Stimulated activated CD8-positive, alpha-beta memory T cell treated with anti-CD3 and anti-CD28 coated beads, Interleukin-2, amount 100 ng/mL, for 1 hour (primary cell): Measurements from ENCODE around the gene C1orf122.

Experiments
- DNase-seq, 2 donors: peaks; one replicate each; pipeline ENCODE4 v3.0.0-alpha.2; 2020; ENCODE audit warnings: low read depth in 2 of 2

The C1orf122 gene

DNA sequence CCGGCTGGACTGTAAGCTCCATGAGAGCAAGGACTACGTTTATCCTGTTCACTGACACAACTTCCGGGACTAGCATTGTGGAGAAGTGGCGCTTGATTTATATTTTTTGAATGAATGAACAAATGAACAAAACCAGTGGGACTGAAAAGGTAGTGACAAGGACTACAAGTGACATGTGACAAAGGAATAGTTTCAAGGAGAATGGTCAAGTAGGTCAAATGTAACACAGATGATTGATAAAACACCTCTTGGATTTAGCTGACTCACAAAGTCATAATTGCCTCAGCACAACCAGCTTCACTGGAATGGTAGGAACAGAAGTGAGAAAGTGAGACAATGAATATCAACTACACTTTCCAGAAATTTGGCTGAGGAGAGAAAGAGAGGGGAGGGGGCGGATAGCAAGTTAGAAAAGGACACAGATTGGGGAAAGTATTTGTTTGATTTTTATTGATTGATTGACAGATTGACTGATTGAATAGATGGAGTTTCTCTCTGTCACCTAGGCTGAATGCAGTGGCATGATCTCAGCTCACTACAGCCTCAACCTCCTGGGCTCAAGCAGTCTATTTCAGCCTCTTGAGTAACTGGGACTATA lies 37.6 kb downstream of the C1orf122 start:
- DNase-seq = no peak

DNA sequence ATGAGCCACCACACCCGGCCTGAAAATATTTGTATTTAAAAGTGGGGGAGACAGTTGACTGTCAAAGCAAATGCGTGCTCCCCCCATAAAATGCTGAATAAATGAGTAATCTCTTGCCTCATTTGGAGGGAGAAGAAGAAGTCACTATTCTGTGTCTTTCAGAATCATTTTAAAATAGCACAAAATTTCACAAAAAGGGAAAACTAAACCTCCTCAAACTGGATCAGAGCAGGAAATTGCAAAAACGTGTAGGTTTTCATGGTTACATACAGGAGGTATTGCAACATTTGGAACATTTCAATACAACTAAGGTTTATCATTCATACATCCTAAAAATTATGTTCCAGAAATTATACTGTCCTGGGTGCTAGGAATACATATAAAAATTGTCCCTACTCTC lies 38.2 kb downstream of the C1orf122 start:
- no peak for DNase-seq

DNA sequence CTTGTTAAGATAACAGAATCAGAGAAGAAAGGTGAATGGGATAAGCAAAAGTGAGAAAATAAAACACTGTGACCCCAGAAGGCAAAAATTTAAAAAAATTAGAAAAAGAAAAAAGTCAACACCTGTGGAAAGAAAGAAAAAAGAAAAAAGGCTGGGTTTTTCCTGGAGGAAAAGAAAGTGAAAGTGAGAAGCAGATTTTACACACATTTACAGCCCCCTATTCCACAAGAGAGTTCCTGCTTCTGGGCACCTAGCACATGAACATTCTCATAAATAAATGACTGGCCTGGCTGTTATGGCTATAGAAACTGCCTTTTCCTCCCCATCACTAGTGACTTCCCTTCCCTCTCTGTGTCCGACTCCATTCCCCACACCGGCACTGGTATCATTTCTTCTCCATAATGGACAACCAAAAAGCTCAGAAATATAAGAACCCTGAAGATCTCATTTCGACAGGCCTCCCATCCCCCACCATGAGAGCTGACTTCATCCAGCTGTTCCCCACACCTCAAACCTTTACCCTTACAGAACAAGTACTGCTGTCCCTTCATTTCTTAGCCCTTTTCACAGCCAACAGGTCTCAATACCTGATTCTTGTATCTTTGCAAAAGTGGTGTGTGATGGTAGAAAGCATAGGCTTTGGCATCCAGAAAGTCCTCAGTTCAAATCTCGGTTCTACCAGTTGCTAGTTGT lies 39.2 kb downstream of the C1orf122 start:
- DNase-seq = no peak

DNA sequence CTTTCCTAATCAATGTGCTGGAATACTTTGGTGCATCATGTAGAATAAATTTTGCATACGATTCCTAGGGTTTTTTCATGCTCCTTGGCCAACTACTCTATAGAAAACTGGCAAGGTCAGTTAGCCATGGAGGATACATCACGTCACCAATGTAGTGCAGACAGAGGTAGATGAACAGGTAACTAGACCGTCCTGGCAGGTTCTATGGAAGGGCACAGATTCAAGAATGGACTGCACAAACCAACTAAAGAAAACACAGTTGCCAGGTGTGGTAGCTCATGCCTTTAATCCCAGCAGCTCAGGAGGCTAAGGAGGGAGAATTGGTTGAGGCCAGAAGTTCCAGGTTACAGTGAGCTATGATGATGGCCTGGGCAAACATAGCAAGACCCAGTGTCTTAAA lies 41.9 kb downstream of the C1orf122 start:
- no peak for DNase-seq

DNA sequence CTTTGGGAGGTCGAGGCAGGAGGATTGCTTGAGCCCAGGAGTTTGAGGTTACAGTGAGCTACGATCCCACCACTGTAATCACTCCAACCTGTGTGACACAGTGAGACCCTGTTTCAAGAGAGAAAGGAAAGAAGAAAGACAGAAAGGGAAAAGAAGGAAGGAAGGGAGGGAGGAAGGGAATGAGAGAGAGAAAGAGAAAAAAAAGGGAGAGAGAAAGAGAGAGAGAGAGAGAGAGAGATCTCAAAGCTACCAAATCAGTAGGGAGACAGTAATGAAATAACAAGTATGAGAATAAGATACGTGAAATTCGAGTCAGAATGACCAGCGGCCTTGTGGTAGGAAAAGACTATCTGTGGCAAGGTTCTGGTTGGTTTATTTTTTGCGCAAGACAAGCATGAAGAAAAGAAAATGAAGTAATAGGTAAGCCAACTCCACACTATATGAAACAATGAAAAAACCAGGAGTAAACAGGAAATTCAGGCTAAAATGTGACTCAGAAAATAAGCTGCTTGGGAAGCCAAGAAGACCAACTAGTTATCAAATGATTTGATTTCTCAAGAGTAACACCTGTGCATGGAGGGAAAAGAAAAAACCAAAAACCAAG lies 42.9 kb downstream of the C1orf122 start:
- DNase-seq = no peak

DNA sequence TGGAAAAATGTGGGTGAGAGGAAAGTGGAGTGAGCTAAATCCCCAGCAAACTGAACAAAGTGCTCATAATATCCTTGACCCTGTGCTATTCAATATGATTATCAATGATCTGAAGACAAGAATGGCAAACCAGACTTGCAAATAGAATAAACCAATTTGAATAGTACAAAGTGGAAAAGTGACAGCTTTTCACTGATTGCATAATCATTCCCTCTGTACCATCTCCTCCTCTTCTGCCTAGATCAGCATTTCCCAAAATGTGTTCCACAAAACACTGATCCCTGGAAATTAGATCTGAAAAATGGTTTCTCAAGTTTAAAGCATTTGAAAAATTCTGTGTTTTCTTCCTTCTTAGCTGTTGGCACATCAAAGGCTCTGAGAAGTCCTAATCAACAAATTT lies 43.7 kb downstream of the C1orf122 start:
- DNase-seq = no peak

DNA sequence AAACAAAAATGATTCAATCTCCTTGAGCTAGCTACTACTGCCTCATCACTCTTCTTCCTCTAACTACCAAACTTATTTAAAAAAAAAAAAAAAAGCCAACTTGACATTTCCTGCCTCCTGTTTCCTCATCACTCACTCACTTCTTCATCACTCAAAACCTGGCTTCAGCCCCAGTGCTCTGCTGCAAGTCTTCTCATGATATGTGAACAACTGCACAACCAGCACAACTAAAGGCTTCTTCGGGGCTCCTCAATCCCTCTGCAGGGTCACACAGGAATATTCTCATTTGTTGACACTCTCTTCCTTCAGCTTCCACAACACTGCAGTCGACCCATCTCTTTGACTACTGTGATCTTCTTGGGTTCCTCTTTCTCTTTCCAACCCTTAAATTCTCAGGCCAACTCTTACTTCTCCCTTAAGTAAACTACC lies 44.2 kb downstream of the C1orf122 start:
- no peak for DNase-seq

DNA sequence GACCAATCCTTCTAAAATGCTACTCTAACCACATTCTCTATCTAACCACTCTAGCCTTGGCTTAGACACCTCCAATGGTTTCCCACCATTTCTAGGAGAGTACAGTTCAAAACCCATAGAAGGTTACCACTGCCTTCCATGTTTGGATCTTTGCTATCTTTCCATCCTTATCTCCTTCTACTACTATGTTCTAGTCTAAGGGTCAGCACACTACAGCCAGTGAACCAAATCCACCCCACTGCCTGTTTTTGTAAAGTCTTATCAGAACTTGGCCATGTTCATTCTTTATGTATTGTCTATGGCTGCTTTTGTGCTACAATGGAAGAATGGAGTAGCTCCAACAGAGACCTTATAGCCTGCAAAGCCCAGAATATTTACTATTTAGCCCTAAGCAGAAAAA lies 45.6 kb downstream of the C1orf122 start:
- no peak for DNase-seq

DNA sequence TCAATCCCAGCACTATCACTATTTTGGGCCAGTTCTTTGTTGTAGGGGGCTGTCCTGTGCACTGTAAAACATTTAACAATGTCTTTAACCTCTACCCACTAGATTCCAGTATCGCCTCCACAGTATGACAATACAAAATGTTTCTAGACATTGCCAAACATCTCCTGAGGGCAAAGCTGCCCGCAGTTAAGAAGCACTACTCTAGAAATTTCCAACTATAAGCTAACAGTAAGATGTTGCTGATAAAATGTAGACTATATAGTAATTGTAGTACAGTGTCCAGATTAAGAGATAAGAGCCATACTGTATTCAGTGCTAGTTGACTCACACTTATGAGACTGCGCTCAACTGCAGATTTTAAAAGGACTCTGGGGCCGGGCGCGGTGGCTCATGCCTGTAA lies 46.8 kb downstream of the C1orf122 start:
- no peak for DNase-seq
